Ishikawa (cell line): ENCODE data around the gene HEBP2.

Experiments
- CEBPB ChIP-seq: IDR thresholded peaks from 2 replicates; pipeline ENCODE4 v1.6.1; 2012
- CREB1 ChIP-seq: IDR thresholded peaks from 2 replicates; pipeline ENCODE4 v1.6.1; 2012; ENCODE audit warnings: low read depth
- EP300 ChIP-seq: IDR thresholded peaks from 2 replicates; pipeline ENCODE4 v1.6.1; 2012; ENCODE audit warnings: borderline replicate concordance
- NFIC ChIP-seq: IDR thresholded peaks from 2 replicates; pipeline ENCODE4 v1.6.1; 2012
- RAD21 ChIP-seq: IDR thresholded peaks from 2 replicates; pipeline ENCODE4 v1.6.1; 2012; ENCODE audit warnings: low read depth
- TAF1 ChIP-seq: IDR thresholded peaks from 2 replicates; pipeline ENCODE4 v1.6.1; 2012; ENCODE audit warnings: low read depth, mild to moderate bottlenecking
- TEAD4 ChIP-seq: IDR thresholded peaks from 2 replicates; pipeline ENCODE4 v1.6.1; 2012
- YY1 ChIP-seq: IDR thresholded peaks from 2 replicates; pipeline ENCODE4 v1.6.1; 2012; ENCODE audit warnings: low read depth
- ZBTB7A ChIP-seq: IDR thresholded peaks from 2 replicates; pipeline ENCODE4 v1.6.1; 2012; ENCODE audit warnings: low read depth
- TF ChIP-seq, protein P1 (sequence below): IDR thresholded peaks from 2 replicates; pipeline ENCODE4 v1.6.1; 2012; ENCODE audit warnings: low read depth, mild to moderate bottlenecking
- TF ChIP-seq, protein P2 (sequence below): IDR thresholded peaks from 2 replicates; pipeline ENCODE4 v1.6.1; 2012

GRCh38 chr6:138464085-138464484, 60.1 kb downstream of the HEBP2 start:
- no peak for TF ChIP-seq YY1
- TF ChIP-seq TAF1: no peak
- TF ChIP-seq RAD21: no peak
- TF ChIP-seq CREB1: no peak
- no peak for TF ChIP-seq EP300
- TF ChIP-seq, protein P1, sequence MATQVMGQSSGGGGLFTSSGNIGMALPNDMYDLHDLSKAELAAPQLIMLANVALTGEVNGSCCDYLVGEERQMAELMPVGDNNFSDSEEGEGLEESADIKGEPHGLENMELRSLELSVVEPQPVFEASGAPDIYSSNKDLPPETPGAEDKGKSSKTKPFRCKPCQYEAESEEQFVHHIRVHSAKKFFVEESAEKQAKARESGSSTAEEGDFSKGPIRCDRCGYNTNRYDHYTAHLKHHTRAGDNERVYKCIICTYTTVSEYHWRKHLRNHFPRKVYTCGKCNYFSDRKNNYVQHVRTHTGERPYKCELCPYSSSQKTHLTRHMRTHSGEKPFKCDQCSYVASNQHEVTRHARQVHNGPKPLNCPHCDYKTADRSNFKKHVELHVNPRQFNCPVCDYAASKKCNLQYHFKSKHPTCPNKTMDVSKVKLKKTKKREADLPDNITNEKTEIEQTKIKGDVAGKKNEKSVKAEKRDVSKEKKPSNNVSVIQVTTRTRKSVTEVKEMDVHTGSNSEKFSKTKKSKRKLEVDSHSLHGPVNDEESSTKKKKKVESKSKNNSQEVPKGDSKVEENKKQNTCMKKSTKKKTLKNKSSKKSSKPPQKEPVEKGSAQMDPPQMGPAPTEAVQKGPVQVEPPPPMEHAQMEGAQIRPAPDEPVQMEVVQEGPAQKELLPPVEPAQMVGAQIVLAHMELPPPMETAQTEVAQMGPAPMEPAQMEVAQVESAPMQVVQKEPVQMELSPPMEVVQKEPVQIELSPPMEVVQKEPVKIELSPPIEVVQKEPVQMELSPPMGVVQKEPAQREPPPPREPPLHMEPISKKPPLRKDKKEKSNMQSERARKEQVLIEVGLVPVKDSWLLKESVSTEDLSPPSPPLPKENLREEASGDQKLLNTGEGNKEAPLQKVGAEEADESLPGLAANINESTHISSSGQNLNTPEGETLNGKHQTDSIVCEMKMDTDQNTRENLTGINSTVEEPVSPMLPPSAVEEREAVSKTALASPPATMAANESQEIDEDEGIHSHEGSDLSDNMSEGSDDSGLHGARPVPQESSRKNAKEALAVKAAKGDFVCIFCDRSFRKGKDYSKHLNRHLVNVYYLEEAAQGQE: no peak
- no peak for TF ChIP-seq NFIC
- TF ChIP-seq CEBPB: no peak
- TF ChIP-seq, protein P2, sequence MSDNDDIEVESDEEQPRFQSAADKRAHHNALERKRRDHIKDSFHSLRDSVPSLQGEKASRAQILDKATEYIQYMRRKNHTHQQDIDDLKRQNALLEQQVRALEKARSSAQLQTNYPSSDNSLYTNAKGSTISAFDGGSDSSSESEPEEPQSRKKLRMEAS: no peak
- no peak for TF ChIP-seq TEAD4
- no peak for TF ChIP-seq ZBTB7A
